ENCODE data around the gene ZNF90. TPM values are rescaled to one million over a fixed set of nuclear protein-coding genes. Genes with fewer than 3 reads are reported as not detected.

ZNF90 gene
- total RNA-seq, 1 experiment from 2014 or later: 88.7 TPM

DNA sequence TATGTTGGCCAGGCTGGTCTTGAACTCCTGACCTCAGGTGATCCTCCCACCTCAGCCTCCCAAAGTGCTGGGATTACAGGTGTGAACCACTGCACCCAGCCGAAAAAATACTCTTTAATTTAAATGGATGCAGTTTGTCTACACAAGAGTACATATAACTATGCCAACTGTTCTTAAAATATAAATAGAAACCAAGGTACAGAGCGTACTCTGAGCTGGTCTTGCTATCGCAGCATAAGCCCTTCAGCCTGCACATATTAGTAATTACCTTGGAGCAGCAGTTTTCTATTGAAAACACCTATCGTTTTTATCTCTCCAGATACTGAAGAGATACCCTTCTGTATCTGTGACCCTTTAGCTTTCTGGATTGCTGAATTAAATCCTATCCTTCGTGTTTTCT lies 41.9 kb upstream of the ZNF90 start:
- Histone ChIP-seq H2BK120ac (ENCODE audit: low read depth, low read length, poor library complexity, severe bottlenecking) (no peak overlapping the region), H3K79me2 (ENCODE audit: insufficient read depth, low read length) (peaks cover 5% of the 10 kb centered on the region; the same call in 1 of the 2 replicates), H3K9me3 (ENCODE audit: control insufficient read depth, low read depth, low read length) (no peaks in the 10 kb centered on the region), H4K20me1 (ENCODE audit: control insufficient read depth, insufficient read depth, insufficient read length) (no peaks in the 10 kb centered on the region), H3K27ac (ENCODE audit: insufficient read length, low read depth, low read length) (no peak overlapping the region), H3K4me2 (ENCODE audit: insufficient read depth, insufficient read length, low read length) (no peak overlapping the region), H4K5ac (ENCODE audit: insufficient read length, low read depth, low read length) (no peak overlapping the region), H3T11ph (ENCODE audit: low read length) (no peak overlapping the region), H3K18ac (ENCODE audit: insufficient read length, low read depth, low read length) (no peak overlapping the region), H3K23ac (ENCODE audit: insufficient read length, low read depth, low read length) (no peak overlapping the region), H2AK5ac (ENCODE audit: insufficient read length, low read length) (no peak overlapping the region), H3K79me1 (ENCODE audit: insufficient read depth, low read depth, low read length, poor library complexity, severe bottlenecking) (no peaks in the 10 kb centered on the region), H2BK12ac (ENCODE audit: insufficient read length, low read depth, low read length) (no peak overlapping the region), H3K14ac (ENCODE audit: insufficient read depth, low read length) (no peak overlapping the region), H2BK5ac (ENCODE audit: insufficient read length, low read length) (no peak overlapping the region), H3K23me2 (ENCODE audit: insufficient read length, low read depth, low read length, poor library complexity, severe bottlenecking) (peaks cover 3% of the 10 kb centered on the region), H2BK20ac (ENCODE audit: low read depth, low read length, poor library complexity, severe bottlenecking) (no peak overlapping the region), H3K4ac (ENCODE audit: low read depth, low read length) (no peak overlapping the region), H3K56ac (ENCODE audit: insufficient read length, low read depth, low read length) (no peak overlapping the region), H2BK15ac (ENCODE audit: low read depth, low read length) (no peak overlapping the region), H4K8ac (replicated peaks; ENCODE audit: insufficient read length, low read depth, low read length) (no peak overlapping the region), H3K27me3 (ENCODE audit: insufficient read depth, low read length) (no peaks in the 10 kb centered on the region), H4K91ac (ENCODE audit: insufficient read length, low read depth, low read length) (no peak overlapping the region), H3K4me1 (ENCODE audit: insufficient read depth, low read length) (peaks cover 4% of the 10 kb centered on the region; the same call in 1 of the 2 replicates), H3K9ac (ENCODE audit: extremely low read depth, insufficient read length, low read length) (no peak overlapping the region), H2AFZ (ENCODE audit: low read length) (no peak overlapping the region)
- H3K9me3 Mint-ChIP-seq: peaks cover 0 to 8% of the 10 kb centered on the region in 2 experiments; a peak in 3 of 5 replicates
- DNase-seq: no peak
- no peak overlapping the region for H3K27ac Mint-ChIP-seq
- TF ChIP-seq, protein P1, sequence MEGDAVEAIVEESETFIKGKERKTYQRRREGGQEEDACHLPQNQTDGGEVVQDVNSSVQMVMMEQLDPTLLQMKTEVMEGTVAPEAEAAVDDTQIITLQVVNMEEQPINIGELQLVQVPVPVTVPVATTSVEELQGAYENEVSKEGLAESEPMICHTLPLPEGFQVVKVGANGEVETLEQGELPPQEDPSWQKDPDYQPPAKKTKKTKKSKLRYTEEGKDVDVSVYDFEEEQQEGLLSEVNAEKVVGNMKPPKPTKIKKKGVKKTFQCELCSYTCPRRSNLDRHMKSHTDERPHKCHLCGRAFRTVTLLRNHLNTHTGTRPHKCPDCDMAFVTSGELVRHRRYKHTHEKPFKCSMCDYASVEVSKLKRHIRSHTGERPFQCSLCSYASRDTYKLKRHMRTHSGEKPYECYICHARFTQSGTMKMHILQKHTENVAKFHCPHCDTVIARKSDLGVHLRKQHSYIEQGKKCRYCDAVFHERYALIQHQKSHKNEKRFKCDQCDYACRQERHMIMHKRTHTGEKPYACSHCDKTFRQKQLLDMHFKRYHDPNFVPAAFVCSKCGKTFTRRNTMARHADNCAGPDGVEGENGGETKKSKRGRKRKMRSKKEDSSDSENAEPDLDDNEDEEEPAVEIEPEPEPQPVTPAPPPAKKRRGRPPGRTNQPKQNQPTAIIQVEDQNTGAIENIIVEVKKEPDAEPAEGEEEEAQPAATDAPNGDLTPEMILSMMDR (conservative IDR thresholded peaks at IDR 0.05): no peak
- no CpG with 5 or more reads among the region's 5 CpGs for WGBS (ENCODE audit: extremely low coverage, insufficient read length, low lambda C conversion rate)
- no peaks in the 10 kb centered on the region for H3K27me3 Mint-ChIP-seq (ENCODE audit: low read depth)
- H3K4me1 Mint-ChIP-seq: peaks cover 15 to 17% of the 10 kb centered on the region in 2 experiments
- no peak overlapping the region for H3K4me3 Mint-ChIP-seq
- peaks cover 22 to 37% (median 34%) of the 10 kb centered on the region in 3 experiments for H3K36me3 Mint-ChIP-seq (ENCODE audit: insufficient read depth in 1 of 3, low read depth in 3 of 3)

Data from H9 (cell line).